HG02884 (cell line): ENCODE measurements around the gene UGP2.
"Not testable (repeated sequence)": the region's sequence is repeated elsewhere in the genome, so short reads cannot be mapped to it uniquely, and the experiment has no call there.

Source experiments
- ATAC-seq: cut with Tn5 transposase; IDR thresholded peaks from one replicate; pipeline ENCODE4 v1.9.1; 2021; ENCODE audit warnings: mild to moderate bottlenecking, moderate library complexity; ENCODE audit not compliant: unreplicated experiment

UGP2 gene

DNA sequence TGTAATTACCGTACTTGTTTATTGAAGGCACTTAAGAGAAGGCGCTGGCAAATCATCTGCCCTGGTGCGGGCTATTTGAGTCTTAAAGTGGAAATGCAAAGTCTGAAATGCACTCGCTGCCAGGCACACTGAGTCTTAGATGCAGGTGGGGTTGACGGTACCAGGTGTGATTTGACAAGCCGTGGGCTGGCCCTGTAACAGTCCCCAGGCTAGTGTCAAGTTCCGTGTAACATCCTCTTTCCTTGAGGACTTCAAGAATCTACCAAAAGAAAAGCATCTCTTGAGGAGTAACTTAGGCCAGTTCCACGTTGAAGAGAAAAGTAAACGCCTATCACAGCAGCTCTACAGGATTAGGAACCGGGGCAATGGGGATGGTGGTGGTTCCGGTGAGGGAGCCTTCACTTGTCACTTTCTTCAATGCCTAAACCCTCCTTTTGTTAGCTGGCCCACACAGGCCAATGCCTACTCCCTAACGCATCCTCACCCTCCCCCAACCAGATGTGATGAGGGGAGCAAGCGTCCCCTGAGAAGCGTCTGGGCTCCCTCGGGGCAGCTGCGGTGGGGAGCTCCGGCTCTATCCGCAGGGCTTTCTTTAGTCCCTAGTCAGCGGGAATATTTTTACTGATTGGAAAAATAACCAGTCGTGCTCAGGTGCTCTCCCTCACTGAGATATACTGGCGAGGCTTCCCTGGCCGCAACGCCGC, 1.5 kb upstream of the UGP2 start:
- ATAC-seq: peak; percentile 26

DNA sequence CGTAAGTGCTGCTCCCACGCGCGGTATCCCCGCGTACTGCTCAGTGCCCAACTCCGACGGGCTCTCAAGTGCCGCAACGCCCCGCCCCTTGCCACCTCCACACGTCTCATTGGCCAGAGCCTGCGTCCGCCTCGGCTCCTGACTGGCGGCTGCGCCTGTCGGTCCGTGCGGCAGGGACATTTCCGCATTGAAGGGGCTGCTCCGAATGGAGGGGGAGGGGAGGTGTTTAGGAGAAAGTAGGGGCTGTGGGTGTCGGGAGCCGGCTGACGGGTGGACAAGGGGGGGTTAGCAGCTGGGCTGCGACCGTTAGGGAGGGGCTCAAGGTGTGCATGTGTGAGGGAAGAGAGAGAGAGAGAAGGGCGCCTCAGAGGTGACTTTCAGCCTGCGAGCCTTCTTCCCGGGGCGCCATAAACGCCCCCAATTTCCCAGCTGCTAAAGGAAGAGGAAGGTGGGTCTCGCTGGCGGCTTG, 877 bp upstream of the UGP2 start:
- peak; percentile 92 for ATAC-seq

DNA sequence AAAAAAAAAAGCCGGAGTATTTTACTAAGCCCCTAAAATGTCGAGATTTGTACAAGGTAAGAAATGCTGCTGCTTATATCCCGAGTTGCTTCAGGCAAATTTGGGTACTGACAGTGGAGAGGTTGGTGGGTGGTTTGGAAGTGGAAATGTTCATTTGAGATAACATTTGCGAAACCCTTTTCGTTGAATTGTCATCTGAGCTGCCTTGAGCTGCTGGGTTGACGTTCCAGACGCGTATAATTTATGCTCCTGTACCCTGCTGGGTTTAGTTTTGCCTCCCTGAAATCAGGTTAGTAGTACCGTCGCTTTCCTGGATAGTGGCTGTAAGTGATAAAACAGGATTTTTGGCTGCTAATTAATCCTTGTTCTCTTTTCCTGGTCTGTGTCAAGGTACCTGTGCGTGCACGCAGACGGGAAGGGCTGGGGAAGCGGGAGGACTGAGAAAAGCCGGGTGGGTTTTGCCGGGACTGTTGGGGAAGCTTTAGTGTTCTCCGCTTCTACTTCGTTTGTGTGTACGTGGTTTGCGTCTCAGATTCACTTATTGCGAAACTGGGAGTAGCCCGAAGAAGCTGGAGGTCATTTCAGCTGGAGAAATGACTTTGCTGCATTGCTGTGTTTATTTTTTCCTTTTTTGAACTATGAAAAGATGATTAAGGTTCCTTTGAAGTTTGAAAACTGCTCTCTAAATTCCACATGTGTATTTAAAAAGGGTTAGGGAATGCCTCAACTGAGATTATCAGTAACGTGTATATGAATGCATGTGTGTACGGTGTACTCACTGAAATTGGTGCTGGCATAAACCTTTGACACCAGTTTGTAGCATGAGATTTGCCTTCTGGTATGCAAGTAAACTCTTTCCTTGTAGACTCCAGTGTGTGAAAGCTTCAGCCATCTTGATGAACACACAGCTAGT, 709 bp downstream of the UGP2 start:
- no peak for ATAC-seq

DNA sequence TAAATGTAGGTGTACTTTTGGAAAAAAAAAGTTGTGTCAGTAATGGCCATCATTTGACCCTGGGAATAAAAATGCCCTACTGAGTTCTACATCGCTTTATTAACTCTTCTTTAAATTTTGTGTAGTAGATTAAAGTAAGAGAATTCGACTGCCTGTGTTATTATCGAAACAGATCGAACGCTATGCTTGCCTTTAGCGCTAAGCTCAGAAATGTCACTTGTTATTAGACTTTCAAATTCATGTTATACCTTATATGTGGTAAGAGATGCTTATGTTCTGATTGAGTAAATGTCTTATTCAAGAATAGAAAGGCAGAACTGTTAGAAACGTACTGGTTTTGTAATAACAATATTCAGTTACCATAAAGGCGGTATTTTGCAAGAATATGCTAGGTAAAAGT, 1.4 kb downstream of the UGP2 start:
- ATAC-seq: no peak

DNA sequence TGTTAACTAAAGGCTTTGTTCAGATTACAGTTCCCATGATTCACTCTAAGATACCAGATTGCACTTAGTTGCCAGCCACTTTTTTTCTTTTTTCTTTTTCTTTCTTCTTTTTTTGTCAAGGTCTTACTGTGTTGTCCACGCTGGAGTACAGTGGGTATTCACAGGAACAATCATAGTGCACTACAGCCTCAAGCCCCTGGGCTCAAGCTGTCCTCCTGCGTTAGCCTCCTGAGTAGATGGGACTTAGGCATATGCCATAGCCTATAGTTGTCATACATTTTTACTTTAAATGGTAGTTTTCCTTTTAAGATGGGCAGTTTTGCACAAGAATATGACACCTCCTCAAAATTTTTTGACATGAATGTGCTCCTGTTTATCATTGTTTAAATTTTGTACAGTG, 2.1 kb downstream of the UGP2 start:
- ATAC-seq: no peak

DNA sequence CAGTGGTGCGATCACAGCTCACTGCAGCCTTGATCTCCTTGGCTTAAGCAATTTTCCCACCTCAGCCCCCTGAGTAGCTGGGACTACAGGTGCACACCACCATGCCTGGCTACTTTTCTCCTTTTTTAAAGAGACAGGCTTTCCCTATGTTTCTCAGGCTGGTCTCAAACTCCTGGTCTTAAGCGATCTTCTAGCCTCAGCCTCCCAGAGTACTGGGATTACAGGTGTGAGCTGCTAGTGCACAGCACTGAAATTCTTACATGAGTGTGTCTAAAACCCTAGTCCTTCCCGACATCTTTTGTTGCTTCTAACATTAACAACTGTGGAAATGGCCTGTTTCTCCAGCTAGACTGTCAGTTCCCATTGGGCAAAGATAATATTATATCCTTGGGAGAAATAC, 2.9 kb downstream of the UGP2 start:
- ATAC-seq: no peak

DNA sequence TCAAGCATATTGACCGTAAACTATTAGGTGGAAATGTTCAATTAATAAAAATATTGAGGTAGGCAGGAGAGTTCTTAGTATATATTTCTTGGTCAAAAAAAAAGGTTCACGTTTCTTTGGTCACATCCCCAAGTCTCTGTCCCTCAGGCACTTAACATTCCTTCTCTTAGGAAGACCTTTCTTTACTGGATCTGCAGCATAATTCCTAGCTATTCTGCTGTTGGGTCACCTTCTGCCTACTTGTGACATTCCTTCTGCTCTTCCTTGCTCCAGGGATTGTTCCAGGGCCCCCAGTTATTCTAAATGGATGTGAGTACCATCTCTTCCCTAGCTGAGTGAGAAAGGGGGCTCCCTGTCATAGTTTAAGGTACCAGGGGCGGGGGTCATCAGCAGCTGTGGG, 4.2 kb downstream of the UGP2 start:
- no peak for ATAC-seq

DNA sequence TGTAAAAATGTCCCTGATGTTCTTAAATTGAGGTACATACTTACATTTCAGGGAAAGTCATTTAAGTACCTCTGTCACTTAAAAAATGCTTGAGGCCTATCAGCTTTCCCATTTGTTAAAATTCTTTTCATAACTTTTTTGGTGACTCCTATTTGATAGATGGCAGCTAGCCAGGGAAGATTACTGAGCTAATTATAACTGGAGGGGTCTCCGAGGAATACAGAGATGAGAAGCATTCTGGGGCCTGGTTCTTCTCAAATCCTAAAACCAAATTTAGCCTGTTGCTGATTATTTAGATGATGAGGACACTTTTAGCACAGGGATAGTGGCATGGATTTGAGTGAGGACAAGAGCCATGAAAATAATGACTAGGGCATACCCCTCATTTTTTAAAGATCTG, 4.8 kb downstream of the UGP2 start:
- ATAC-seq: no peak

DNA sequence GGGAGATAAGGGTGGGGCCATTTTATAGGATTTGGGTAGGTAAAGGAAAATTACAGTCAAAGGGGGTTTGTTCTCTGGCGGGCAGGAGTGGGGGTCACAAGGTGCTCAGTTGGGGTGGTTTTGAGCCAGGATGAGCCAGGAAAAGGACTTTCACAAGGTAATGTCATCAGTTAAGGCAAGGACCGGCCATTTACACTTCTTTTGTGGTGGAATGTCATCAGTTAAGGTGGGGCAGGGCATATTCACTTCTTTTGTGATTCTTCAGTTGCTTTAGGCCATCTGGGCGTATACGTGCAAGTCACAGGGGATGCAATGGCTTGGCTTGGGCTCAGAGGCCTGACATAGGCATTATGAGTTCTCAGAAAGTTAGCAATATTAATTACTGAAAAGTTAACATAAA, 5.9 kb downstream of the UGP2 start:
- ATAC-seq: not testable (repeated sequence)

DNA sequence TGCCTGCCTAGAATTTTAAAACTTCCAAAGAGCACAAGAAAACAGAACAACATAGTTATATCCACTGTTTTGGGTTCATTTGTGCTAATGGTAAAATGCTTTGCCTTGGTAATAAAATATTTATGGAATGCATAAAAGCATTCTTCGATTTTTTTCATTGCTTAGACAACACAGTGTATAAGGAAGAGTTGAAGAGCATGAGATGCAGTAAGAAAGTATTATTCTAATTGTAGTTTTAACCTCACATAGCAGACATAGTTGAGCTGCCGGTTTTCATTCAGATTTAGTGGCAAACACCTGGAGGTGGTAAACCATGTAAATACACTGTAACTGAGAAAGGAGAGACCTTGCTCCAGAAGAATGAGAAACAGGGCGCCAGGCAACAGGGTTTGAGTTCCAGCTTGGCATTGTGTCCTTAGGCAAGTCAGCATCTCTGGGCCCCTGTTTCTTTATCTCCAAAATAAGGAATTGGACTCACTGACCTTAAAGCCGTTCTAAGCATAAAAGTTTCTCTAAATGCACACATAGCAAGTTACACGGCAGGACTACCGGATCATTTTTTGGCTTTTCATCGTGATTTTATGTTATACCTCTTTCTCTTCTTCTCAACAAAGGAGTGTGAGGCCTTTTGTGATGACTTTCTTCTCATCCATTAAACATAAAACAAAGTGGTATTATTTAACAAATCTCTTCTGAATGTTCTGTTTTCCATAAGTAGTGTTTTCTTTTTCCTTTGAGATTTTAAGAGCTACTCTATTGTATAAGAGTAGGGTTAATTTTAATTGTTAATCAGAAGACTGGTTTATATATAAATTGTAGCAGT, 7.9 kb downstream of the UGP2 start:
- no peak for ATAC-seq

DNA sequence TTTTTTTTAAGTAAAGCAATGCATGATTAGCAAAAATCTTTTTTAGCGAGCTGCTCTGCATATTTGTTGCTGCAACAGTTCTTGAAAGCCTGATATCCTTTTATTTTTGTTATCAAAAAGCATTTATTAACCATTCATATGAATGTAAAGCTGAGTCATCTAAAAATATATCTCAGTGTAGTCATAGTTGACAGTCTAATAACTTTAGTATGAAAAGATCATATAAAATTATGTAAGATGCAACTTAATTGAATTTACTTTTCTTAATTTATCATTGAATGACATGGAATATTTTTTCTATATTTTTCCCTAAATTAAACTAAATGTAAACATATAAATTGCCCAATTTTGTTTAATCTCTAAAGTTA, 8.5 kb downstream of the UGP2 start:
- ATAC-seq: no peak

DNA sequence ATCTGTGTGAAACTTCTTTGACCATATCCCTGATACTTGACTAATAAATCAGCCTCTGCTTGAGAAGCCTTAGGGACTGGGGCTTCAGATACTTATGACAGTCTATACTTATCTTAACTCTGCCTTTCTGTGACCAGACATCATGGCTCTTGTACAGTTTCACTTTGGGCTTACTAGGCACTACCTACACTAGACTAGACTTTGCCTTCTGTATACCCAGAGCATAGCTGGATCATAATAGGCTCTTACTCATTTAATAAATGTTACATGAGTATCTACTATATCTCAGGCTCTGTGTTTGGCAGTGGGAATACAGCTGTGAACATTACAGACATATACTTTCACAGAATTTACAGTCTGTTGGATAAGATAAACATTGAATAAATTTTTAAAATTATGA, 9.0 kb downstream of the UGP2 start:
- ATAC-seq: no peak

DNA sequence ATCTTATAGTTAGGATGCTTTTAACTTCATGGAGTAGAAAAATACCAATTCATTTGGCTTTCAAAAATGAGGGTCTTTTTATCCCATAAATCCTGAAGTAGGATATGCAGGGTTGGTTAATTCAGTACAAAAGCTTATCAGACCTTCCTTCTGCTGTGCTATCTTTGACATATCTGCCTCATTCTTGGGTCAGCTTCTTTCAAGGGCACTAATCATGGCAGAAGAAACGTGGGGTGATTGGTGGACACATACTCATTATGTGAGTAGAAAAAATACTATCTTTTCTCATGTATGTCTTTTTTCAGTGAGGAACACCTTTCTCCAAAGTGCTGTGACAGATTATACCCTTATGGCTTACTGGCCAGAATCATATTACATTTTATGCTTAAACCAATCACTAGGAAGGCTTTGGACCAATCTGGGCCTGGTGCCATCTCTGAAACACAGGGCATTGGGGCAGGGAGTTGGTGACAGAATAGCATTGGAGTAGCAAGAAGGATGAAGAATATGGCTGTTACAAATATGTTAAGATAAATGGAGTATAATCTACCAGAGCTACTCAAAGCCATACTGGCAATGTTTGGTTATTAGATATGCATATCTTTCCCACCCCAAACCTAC, 10.1 kb downstream of the UGP2 start:
- no peak for ATAC-seq

DNA sequence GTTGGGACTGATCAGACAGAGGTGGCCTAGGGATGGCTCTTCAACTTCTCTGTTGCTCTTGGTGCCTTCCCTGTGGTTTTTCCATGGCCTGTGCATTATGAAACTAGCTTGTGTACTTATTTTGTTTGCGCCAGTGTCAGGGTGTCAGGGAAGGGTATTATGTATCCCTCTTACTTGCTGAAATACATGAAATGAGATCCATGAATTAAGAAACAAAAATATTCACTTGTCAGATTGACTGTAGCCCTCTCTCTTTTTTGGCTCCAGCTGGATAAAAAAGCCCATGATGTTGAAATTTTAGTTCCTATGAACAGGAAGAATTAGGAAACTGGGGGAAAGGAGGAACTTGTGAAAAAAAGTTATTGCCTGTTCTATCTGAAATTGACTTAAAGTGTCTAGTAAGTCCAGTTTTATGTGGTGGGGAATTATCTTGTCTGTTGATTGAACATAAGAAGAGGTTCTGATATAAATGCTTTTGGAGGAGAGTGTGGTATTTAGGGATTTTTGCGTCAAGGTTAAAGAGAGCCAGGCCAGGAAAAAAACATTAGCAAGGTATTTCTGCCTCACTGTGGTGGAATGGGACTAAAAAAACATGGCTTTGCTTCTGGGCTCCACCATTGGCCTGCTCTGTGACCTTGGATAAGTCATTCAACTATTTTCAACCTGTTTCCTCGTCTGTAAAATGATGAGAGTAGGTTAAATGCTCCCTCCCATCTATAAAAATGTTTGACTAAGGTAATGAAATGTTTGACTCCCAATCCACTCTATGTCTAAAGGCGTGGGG, 12.0 kb downstream of the UGP2 start:
- no peak for ATAC-seq

DNA sequence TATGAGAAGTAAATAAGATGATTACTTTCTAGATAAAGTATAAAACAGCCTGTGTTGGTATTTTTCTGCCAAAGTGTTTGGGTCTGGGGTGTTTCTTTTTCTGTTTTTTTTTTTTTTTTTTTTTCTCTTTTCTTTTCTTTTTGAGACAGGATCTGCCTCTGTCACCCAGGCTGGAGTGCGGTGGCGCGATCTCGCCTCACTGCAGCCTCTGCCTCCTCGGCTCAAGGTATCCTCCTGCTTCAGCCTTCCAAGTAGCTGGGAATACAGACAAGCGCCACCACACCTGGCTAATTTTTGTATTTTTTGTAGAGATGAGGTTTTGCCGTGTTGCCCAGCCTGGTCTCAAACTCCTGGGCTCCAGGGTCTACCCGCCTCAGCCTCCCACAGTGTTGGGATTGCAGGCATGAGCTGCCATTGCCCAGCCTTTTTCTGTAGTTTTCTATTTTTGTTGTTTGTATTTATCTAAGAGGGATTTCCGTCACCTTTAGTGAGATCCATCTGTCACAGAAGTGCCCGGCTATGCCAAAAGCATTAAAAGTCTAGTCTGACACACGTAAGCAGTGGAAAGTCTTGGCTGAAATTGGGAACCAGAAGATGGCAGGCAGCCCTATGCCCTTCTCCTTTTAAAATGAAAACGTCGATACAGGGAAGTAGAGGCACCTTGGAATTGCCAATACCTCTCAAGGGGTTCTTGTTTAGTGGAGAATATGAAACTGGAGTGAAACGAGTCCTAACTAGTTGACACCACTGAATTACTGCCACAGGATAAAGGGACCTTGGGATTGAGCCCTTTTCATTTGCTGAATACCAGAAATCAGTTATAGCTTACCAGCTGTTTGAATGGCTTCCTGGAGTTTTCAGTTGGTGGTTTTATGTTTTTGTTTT, 14.0 kb downstream of the UGP2 start:
- no peak for ATAC-seq

DNA sequence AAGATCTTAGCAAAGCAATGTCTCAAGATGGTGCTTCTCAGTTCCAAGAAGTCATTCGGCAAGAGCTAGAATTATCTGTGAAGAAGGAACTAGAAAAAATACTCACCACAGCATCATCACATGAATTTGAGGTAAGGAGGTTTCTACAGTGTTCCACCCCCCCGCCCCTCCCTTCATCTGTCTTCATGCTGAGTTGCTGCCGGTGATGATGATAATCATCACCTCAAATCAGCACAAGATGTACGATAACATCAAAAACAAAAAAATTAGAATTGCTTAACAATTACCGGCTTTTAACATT, 14.6 kb downstream of the UGP2 start:
- ATAC-seq: no peak

DNA sequence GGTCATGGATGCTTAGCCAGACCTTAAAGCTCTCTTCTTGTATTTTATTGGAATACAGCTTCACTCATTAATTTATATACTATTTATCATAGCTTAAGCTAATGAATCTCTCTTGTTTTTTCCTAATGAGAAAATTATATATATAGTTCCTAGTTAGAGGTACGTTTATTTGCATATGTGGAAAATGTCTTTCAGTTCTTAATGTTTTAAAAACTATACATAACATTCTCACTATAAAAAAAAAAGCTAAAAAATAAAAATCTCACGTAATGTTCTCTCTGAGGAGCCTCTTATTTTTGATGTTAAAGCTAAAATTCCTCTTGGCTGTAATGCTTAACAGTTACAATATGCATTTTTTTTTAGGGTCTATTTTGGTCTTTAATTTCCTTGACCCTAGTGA, 16.6 kb downstream of the UGP2 start:
- ATAC-seq: no peak

DNA sequence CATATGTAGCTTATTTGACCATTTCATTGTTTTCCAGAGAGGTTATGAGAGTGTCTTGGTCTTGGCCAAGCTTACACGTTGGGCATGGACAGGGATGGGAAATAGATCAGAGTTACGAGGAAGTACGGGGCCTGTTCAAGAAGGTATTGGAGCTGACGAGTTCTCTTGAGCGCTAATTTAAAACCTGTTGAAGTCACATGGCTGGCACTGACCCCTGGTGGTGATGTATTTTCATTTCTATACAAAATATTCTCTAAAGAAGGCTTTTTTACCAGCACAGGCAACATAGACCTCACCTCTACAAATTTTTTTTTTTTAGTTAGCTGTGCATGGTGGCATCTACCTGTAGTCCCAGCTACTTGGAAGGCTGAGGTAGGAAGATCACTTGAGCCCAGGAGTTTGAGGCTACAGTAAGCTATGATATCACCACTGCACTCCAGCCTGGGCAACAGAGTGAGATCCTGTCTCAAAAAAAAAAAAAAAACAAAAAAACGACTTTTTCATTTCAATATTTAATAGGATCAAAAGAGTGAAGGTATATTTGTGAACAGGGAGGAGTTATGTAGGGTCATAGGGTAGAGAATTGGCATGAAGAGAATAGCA, 19.6 kb downstream of the UGP2 start:
- no peak for ATAC-seq

DNA sequence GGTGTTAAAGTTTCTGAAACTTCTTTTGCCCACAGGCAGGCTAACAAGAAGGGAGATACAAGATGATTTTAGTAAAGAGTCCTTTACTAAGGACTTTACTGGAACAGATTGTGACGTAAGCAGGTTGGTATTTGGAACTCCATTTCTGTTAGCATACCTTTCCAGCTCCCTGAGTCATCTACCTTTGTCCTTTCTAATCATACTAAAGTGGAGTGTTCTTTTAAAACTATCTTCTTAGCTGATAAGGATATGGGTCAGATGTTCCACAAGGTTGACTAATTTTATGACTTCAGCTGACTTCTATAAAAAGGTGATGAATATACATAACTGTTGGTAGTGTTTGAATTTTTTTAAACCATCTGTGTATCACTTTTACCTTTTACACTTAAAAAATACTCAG, 21.1 kb downstream of the UGP2 start:
- no peak for ATAC-seq
